Brain microvascular endothelial cell (primary cell): ENCODE measurements around the gene RANBP17.
"Not testable (repeated sequence)": the region's sequence is repeated elsewhere in the genome, so short reads cannot be mapped to it uniquely, and the experiment has no call there.

Experiments used
- DNase-seq: peaks from one replicate; pipeline ENCODE4 v3.0.0-alpha.2; 2020
- H3K27ac ChIP-seq: fragments of 250-450 bp; sonication (Bioruptor Pico); 2 replicates; pipeline ENCODE4 v1.5.1; 2020; ENCODE audit warnings: mild to moderate bottlenecking, moderate library complexity
- H3K27me3 ChIP-seq: fragments of 250-450 bp; sonication (Bioruptor Pico); replicated peaks from 2 replicates; pipeline ENCODE4 v1.5.1; 2020; ENCODE audit warnings: mild to moderate bottlenecking
- H3K36me3 ChIP-seq: fragments of 250-450 bp; sonication (Bioruptor Pico); replicated peaks from 2 replicates; pipeline ENCODE4 v1.5.1; 2020; ENCODE audit warnings: mild to moderate bottlenecking
- H3K4me3 ChIP-seq: 2 replicates; pipeline ENCODE4 v1.5.1; 2011; ENCODE audit warnings: low read depth, mild to moderate bottlenecking, control low read depth, low read length, moderate library complexity
- in situ Hi-C: cut with HindIII; loops from 2 replicates; pipeline ENCODE4 v1.10.0; 2017; ENCODE audit warnings: low sequenced_read_pairs, low pct_ligation_motif_present
- TF ChIP-seq, protein P1 (sequence below): IDR thresholded peaks from 2 replicates; pipeline ENCODE4 v1.5.1; 2011; ENCODE audit warnings: low read depth, mild to moderate bottlenecking, moderate library complexity, low read length, control low read depth, inconsistent platforms; ENCODE audit errors: missing control alignments

Gene RANBP17

DNA sequence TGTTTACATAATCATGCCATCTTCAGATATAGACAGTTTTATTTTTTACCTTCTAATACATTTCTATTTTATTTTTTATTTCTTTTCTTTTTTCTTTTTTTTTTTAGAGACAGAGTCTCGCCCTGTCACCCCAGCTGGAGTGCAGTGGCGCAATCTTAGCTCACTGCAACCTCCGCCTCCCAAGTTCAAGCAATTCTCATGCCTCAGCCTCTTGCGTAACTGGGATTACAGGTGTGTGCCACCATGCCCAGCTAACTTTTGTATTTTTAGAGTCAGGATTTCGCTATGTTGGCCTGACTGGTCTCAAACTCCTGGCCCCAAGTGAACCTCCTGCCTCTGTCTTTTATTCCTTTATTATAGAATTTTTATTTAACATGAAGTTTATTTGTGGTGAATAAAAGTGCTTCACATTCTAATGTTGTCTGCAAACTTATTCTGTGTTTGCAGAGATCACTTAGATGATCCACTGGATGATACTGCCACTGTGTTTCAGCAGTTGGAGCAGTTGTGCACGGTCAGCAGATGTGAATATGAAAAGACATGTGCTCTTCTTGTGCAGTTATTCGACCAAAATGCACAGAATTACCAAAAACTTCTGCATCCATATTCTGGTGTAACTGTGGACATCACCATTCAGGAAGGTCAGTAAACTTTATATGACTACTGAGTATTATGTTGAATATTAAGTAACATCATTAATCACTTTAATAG, 62.2 kb downstream of the RANBP17 start:
- in situ Hi-C loops: no loop called here

DNA sequence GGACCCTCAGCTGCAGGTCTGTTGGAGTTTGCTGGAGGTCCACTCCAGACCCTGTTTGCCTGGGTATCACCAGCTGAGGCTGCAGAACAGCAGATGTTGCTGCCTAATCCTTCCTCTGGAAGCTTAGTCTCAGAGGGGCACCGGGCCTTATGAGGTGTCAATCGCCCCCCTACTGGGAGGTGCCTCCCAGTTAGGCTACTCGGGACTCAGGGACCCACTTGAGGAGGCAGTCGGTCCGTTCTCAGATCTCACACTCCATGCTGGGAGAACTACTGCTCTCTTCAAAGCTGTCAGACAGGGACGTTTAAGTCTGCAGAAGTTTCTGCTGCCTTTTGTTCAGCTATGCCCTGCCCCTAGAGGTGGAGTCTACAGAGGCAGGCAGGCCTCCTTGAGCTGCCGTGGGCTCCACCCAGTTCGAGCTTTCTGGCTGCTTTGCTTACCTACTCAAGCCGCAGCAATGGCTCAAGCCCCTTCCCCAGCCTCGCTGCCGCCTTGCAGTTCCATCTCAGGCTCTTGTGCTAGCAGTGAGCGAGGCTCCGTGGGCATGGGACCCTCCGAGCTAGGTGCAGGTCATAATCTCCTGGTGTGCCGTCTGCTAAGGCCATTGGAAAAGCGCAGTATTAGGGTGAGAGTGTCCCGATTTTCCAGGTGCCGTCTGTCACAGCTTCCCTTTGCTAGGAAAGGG, 73.9 kb downstream of the RANBP17 start:
- H3K27me3 ChIP-seq, in situ Hi-C loops, H3K36me3 ChIP-seq, DNase-seq, H3K4me3 ChIP-seq, H3K27ac ChIP-seq: not testable (repeated sequence)

More for the DNA sequence above, 62.2 kb downstream of the RANBP17 start:
- no peaks in the 10 kb centered on the region for H3K36me3 ChIP-seq
- no peak for DNase-seq
- no peaks in the 10 kb centered on the region for H3K27me3 ChIP-seq
- no peak overlapping the region for H3K27ac ChIP-seq
- TF ChIP-seq, protein P1, sequence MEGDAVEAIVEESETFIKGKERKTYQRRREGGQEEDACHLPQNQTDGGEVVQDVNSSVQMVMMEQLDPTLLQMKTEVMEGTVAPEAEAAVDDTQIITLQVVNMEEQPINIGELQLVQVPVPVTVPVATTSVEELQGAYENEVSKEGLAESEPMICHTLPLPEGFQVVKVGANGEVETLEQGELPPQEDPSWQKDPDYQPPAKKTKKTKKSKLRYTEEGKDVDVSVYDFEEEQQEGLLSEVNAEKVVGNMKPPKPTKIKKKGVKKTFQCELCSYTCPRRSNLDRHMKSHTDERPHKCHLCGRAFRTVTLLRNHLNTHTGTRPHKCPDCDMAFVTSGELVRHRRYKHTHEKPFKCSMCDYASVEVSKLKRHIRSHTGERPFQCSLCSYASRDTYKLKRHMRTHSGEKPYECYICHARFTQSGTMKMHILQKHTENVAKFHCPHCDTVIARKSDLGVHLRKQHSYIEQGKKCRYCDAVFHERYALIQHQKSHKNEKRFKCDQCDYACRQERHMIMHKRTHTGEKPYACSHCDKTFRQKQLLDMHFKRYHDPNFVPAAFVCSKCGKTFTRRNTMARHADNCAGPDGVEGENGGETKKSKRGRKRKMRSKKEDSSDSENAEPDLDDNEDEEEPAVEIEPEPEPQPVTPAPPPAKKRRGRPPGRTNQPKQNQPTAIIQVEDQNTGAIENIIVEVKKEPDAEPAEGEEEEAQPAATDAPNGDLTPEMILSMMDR: no peak
- H3K4me3 ChIP-seq: no peak overlapping the region

DNA sequence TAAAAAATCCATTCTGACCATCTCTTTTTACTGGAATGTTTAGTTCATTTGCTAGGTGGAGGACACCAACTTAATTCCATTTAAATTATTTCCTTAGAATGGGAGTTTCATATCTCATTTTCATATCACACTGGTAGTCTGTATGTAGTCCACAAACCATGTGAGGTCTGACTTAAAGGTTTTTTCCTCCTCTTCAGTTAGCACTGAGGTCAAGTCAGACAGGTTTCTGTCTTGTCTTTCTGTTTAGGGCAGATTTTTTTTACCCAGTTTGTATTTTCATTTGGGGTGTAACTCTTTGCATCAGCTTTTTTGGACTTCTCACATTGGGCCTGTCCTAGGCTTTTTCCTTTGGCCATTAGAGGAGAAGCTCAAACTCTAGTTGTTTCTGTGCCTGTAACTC, 75.3 kb downstream of the RANBP17 start:
- DNase-seq: no peak
- Histone ChIP-seq H3K36me3 (no peaks in the 10 kb centered on the region), H3K27me3 (no peaks in the 10 kb centered on the region), H3K4me3 (no peak overlapping the region), H3K27ac (no peak overlapping the region)
- TF ChIP-seq, protein P1: no peak
- in situ Hi-C loops: no loop called here

DNA sequence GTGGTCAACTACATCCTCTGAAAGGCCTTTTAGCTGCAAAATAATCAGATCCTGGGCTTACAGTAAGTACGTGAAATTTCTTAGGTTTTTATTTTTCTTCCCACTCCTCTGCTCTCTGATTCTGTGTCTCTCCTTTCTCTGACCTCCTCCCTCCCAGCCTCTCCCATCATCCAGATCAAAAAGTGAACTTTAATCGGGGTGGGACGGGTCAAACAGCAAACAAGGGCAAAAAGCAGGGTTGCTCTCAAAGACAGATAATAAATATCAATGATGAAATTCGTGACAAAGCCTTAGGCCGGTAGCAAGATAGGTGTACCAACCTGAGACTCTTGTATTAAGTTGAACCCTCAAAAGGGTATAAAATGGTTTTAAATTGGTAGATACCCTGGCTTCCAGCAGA, 76.1 kb downstream of the RANBP17 start:
- Histone ChIP-seq H3K36me3 (no peaks in the 10 kb centered on the region), H3K27me3 (no peaks in the 10 kb centered on the region), H3K4me3 (no peak overlapping the region), H3K27ac (no peak overlapping the region)
- in situ Hi-C loops: no loop called here
- TF ChIP-seq, protein P1: no peak
- no peak for DNase-seq

DNA sequence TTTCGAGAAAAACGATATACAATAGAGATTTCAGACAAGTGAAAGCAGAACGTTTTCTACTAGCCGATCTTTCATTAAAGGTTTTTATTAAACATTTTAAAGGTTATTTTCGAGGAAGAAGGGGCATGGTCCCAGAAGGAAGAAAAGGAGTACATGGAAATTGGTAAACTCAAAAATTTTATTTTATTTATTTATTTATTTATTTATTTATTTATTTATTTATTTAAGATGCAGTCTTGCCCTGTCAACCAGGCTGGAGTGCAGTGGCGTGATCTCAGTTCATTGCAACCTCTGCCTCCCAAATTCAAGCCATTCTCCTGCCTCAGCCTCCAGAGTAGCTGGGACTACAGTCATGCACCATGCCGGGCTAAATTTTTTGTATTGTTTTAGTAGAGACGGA, 77.4 kb downstream of the RANBP17 start:
- TF ChIP-seq, protein P1: no peak
- Histone ChIP-seq H3K4me3 (no peak overlapping the region), H3K36me3 (no peaks in the 10 kb centered on the region), H3K27me3 (no peaks in the 10 kb centered on the region), H3K27ac (no peak overlapping the region)
- no peak for DNase-seq
- in situ Hi-C loops: no loop called here

DNA sequence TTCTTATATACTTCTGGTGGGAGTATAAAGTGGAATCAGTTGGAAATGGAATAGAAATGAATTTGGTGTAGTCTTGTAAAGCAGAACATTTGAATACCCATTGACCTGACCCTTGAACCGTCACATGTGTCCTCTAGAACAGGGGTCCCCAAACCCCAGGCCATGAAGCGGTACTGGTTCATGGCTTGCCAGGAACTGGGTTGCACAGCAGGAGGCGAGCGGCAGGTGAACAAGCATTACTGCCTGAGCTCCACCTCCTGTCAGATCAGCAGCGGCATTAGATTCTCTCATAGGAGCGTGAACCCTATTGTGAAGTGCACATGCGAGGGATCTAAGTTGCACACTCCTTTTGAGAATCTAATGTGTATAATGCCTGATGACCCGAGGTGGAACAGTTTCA, 80.0 kb downstream of the RANBP17 start:
- in situ Hi-C loops: no loop called here

More for the DNA sequence above, 80.0 kb downstream of the RANBP17 start:
- no peak for DNase-seq
- Histone ChIP-seq H3K27ac (no peak overlapping the region), H3K4me3 (no peak overlapping the region), H3K27me3 (no peaks in the 10 kb centered on the region), H3K36me3 (no peaks in the 10 kb centered on the region)
- TF ChIP-seq, protein P1: no peak
